Activated naive CD8-positive, alpha-beta T cell treated with anti-CD3 and anti-CD28 coated beads, Interleukin-2, amount 10 ng/mL, durations not matched to agents 7 days and 5 days (primary cell): ENCODE results near the gene LEMD2. TPM values are rescaled to one million over a fixed set of nuclear protein-coding genes. Genes with fewer than 3 reads are reported as not detected.

Experiments
- ATAC-seq: fragments of 150-1000 bp; cut with Tn5 transposase; one replicate; pipeline ENCODE4 v1.10.0; 2021; ENCODE audit warnings: low read depth, moderate library complexity
- POLR2A ChIA-PET: fragments of 350-600 bp; sonication (Branson Sonifier 250); formaldehyde crosslinking; loops from one replicate; lab custom pipeline; 2021; ENCODE audit warnings: antibody characterized with exemption; lab: Charles Lee
- DNase-seq: peaks from one replicate; pipeline ENCODE4 v3.0.0; 2021
- H3K27ac Mint-ChIP-seq: one replicate; pipeline ENCODE4 v1.8.0; 2022; ENCODE audit warnings: mild to moderate bottlenecking, mixed read lengths
- H3K27me3 Mint-ChIP-seq: one replicate; pipeline ENCODE4 v1.8.0; 2022; ENCODE audit warnings: mild to moderate bottlenecking, moderate library complexity, mixed read lengths
- H3K36me3 Mint-ChIP-seq: one replicate; pipeline ENCODE4 v1.8.0; 2021; ENCODE audit warnings: mild to moderate bottlenecking, mixed read lengths
- H3K4me1 Mint-ChIP-seq: one replicate; pipeline ENCODE4 v1.8.0; 2021; ENCODE audit warnings: mixed read lengths
- H3K4me3 Mint-ChIP-seq: one replicate; pipeline ENCODE4 v1.8.0; 2022; ENCODE audit warnings: mild to moderate bottlenecking, moderate library complexity, mixed read lengths
- H3K9me3 Mint-ChIP-seq: one replicate; pipeline ENCODE4 v1.8.0; 2021; ENCODE audit warnings: mixed read lengths
- total RNA-seq, 2 experiments: library from RNA; stranded (reverse); gene quantifications; one replicate each; pipeline ENCODE4 v1.2.3, GENCODE V29; 2021

The LEMD2 gene
- total RNA-seq, 2 experiments from 2014 or later = 83.9 to 84.7 TPM

- POLR2A ChIA-PET = no interaction called here
- Mint-ChIP-seq H3K36me3 (peaks cover 25% of the 10 kb centered on the region), H3K4me1 (peaks cover 38% of the 10 kb centered on the region), H3K9me3 (no peaks in the 10 kb centered on the region), H3K27ac (no peak overlapping the region), H3K27me3 (no peaks in the 10 kb centered on the region), H3K4me3 (no peak overlapping the region)
- ATAC-seq (no peak), DNase-seq (no peak)
Observed at GRCh38 chr6:33783781-33784520, 5.0 kb downstream of the LEMD2 start.

GRCh38 chr6:33782561-33782960, 6.4 kb downstream of the LEMD2 start:
- H3K4me1 Mint-ChIP-seq = peaks cover 33% of the 10 kb centered on the region
- peaks cover 22% of the 10 kb centered on the region for H3K36me3 Mint-ChIP-seq
- POLR2A ChIA-PET = no interaction called here
- H3K27me3 Mint-ChIP-seq = no peaks in the 10 kb centered on the region
- ATAC-seq (no peak), DNase-seq (no peak)
- H3K4me3 Mint-ChIP-seq = no peak overlapping the region
- H3K27ac Mint-ChIP-seq = no peak overlapping the region
- no peaks in the 10 kb centered on the region for H3K9me3 Mint-ChIP-seq

GRCh38 chr6:33781131-33781975, 7.6 kb downstream of the LEMD2 start:
- no peak overlapping the region for H3K27ac Mint-ChIP-seq
- POLR2A ChIA-PET = interaction anchor here (1.0 to 1.2 kb wide), 2 partner anchors 10 to 123 kb away, joined by 3 to 4 read pairs; no protein-coding TSS in a partner anchor
- peaks cover 21% of the 10 kb centered on the region for H3K4me1 Mint-ChIP-seq
- ATAC-seq (no peak), DNase-seq (no peak)
- no peaks in the 10 kb centered on the region for H3K27me3 Mint-ChIP-seq
- H3K36me3 Mint-ChIP-seq = peaks cover 25% of the 10 kb centered on the region
- no peaks in the 10 kb centered on the region for H3K9me3 Mint-ChIP-seq
- no peak overlapping the region for H3K4me3 Mint-ChIP-seq

- H3K9me3 Mint-ChIP-seq = no peaks in the 10 kb centered on the region
- H3K36me3 Mint-ChIP-seq = peaks cover 28% of the 10 kb centered on the region
- no peak for DNase-seq
- no peak overlapping the region for H3K4me3 Mint-ChIP-seq
- peaks cover 8% of the 10 kb centered on the region for H3K4me1 Mint-ChIP-seq
- ATAC-seq = no peak
- POLR2A ChIA-PET = interaction anchor here (1.2 kb wide), 1 partner anchor 135 kb away, joined by 3 read pairs; no protein-coding TSS in a partner anchor
- no peak overlapping the region for H3K27ac Mint-ChIP-seq
- no peaks in the 10 kb centered on the region for H3K27me3 Mint-ChIP-seq
Observed at GRCh38 chr6:33779895-33780294, 9.0 kb downstream of the LEMD2 start.

GRCh38 chr6:33779290-33779689, 9.6 kb downstream of the LEMD2 start:
- Mint-ChIP-seq H3K27ac (no peak overlapping the region), H3K9me3 (no peaks in the 10 kb centered on the region), H3K27me3 (no peaks in the 10 kb centered on the region), H3K4me1 (peaks cover 4% of the 10 kb centered on the region), H3K36me3 (peaks cover 25% of the 10 kb centered on the region), H3K4me3 (no peak overlapping the region)
- POLR2A ChIA-PET = interaction anchor here (1.2 kb wide), 1 partner anchor 136 kb away, joined by 3 read pairs; no protein-coding TSS in a partner anchor
- DNase-seq = no peak
- ATAC-seq = no peak

GRCh38 chr6:33778444-33779121, 10.3 kb downstream of the LEMD2 start:
- H3K9me3 Mint-ChIP-seq = no peaks in the 10 kb centered on the region
- no peak overlapping the region for H3K27ac Mint-ChIP-seq
- ATAC-seq = no peak
- H3K27me3 Mint-ChIP-seq = no peaks in the 10 kb centered on the region
- DNase-seq = no peak
- peaks cover 4% of the 10 kb centered on the region for H3K4me1 Mint-ChIP-seq
- POLR2A ChIA-PET = interaction anchor here (1.2 kb wide), 1 partner anchor 137 kb away, joined by 3 read pairs; no protein-coding TSS in a partner anchor
- H3K36me3 Mint-ChIP-seq = peaks cover 25% of the 10 kb centered on the region
- no peak overlapping the region for H3K4me3 Mint-ChIP-seq

GRCh38 chr6:33777398-33778388, 11.2 kb downstream of the LEMD2 start:
- DNase-seq = no peak
- H3K27ac Mint-ChIP-seq = no peak overlapping the region
- no peaks in the 10 kb centered on the region for H3K27me3 Mint-ChIP-seq
- ATAC-seq = no peak
- POLR2A ChIA-PET = no interaction called here
- H3K4me3 Mint-ChIP-seq = no peak overlapping the region
- peaks cover 4% of the 10 kb centered on the region for H3K4me1 Mint-ChIP-seq
- peaks cover 21% of the 10 kb centered on the region for H3K36me3 Mint-ChIP-seq
- H3K9me3 Mint-ChIP-seq = no peaks in the 10 kb centered on the region

GRCh38 chr6:33776764-33777163, 12.2 kb downstream of the LEMD2 start:
- Mint-ChIP-seq H3K27me3 (no peaks in the 10 kb centered on the region), H3K9me3 (no peaks in the 10 kb centered on the region), H3K36me3 (peaks cover 16% of the 10 kb centered on the region), H3K27ac (no peak overlapping the region), H3K4me1 (peaks cover 4% of the 10 kb centered on the region), H3K4me3 (no peak overlapping the region)
- no peak for DNase-seq
- ATAC-seq = no peak
- POLR2A ChIA-PET = interaction anchor here (1.2 kb wide), 1 partner anchor 11 kb away, joined by 3 read pairs; no protein-coding TSS in a partner anchor

GRCh38 chr6:33776186-33776585, 12.7 kb downstream of the LEMD2 start:
- DNase-seq (no peak), ATAC-seq (no peak)
- Mint-ChIP-seq H3K27me3 (no peaks in the 10 kb centered on the region), H3K9me3 (no peaks in the 10 kb centered on the region), H3K36me3 (peaks cover 16% of the 10 kb centered on the region), H3K4me3 (no peak overlapping the region), H3K4me1 (peaks cover 4% of the 10 kb centered on the region), H3K27ac (no peak overlapping the region)
- POLR2A ChIA-PET = interaction anchor here (1.2 kb wide), 1 partner anchor 12 kb away, joined by 3 read pairs; no protein-coding TSS in a partner anchor

GRCh38 chr6:33774774-33775173, 14.2 kb downstream of the LEMD2 start:
- ATAC-seq = no peak

GRCh38 chr6:33772902-33773472, 15.9 kb downstream of the LEMD2 start:
- DNase-seq (no peak), ATAC-seq (no peak)
- Mint-ChIP-seq H3K4me3 (no peak overlapping the region), H3K9me3 (no peaks in the 10 kb centered on the region), H3K27ac (no peak overlapping the region), H3K36me3 (peaks cover 11% of the 10 kb centered on the region), H3K27me3 (no peaks in the 10 kb centered on the region), H3K4me1 (peaks cover 4% of the 10 kb centered on the region)
- POLR2A ChIA-PET = interaction anchor here (1.3 kb wide), 1 partner anchor 255 kb away, joined by 4 read pairs; no protein-coding TSS in a partner anchor

More at GRCh38 chr6:33774774-33775173, 14.2 kb downstream of the LEMD2 start:
- Mint-ChIP-seq H3K9me3 (no peaks in the 10 kb centered on the region), H3K4me3 (no peak overlapping the region), H3K4me1 (peaks cover 4% of the 10 kb centered on the region), H3K27ac (no peak overlapping the region), H3K27me3 (no peaks in the 10 kb centered on the region), H3K36me3 (peaks cover 14% of the 10 kb centered on the region)
- DNase-seq = no peak
- POLR2A ChIA-PET = no interaction called here
